HEK293 (cell line): ENCODE measurements around the gene ZNF776.

ENCODE experiments used
- MYNN ChIP-seq: fragments of 450-650 bp; formaldehyde crosslinking; IDR thresholded peaks from 2 replicates; pipeline ENCODE4 v1.5.1; 2016; ENCODE audit warnings: missing biosample characterization, missing genetic modification characterization, borderline replicate concordance
- SP2 ChIP-seq: fragments of 450-650 bp; formaldehyde crosslinking; IDR thresholded peaks from 2 replicates; pipeline ENCODE4 v1.5.1; 2016; ENCODE audit warnings: missing biosample characterization, missing genetic modification characterization
- ZNF311 ChIP-seq: fragments of 450-650 bp; formaldehyde crosslinking; IDR thresholded peaks from 2 replicates; pipeline ENCODE4 v1.5.1; 2017; ENCODE audit warnings: missing biosample characterization, missing genetic modification characterization, borderline replicate concordance
- ZNF561 ChIP-seq: fragments of 450-650 bp; IDR thresholded peaks from 2 replicates; pipeline ENCODE4 v1.5.1; 2018; ENCODE audit warnings: missing biosample characterization, missing genetic modification characterization, borderline replicate concordance
- ZXDB ChIP-seq: fragments of 450-650 bp; formaldehyde crosslinking; IDR thresholded peaks from 2 replicates; pipeline ENCODE4 v1.5.1; 2016; ENCODE audit warnings: missing biosample characterization, missing genetic modification characterization
- TF ChIP-seq, protein P1 (sequence below): fragments of 450-650 bp; formaldehyde crosslinking; IDR thresholded peaks from 2 replicates; pipeline ENCODE4 v1.5.1; 2016; ENCODE audit warnings: missing biosample characterization, missing genetic modification characterization
- TF ChIP-seq, protein P2 (sequence below): fragments of 450-650 bp; formaldehyde crosslinking; IDR thresholded peaks from 2 replicates; pipeline ENCODE4 v1.5.1; 2017; ENCODE audit warnings: missing biosample characterization, mild to moderate bottlenecking, missing genetic modification characterization, moderate library complexity

DNA sequence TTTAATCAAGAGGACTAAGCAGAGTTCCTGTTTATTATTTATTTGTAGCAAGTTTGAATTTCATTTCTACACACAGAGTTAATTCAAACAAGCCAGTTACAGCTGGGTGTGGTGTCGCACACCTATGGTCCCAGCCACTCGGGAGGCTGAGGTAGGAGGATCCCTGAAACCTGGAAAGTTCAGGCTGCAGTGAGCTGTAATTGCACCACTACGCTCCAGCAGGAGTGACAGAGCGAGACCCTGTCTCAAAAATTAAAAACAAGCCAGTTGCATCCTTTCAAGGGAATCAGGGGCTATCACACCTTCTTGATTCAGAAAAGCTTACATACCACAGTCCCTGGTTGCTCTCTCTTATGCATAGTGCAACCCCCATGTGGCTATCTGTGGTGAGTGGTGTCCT is 42.7 kb downstream of the ZNF776 start:
- TF ChIP-seq MYNN (no peak), ZXDB (no peak), ZNF561 (no peak), SP2 (no peak), ZNF311 (no peak)
- TF ChIP-seq, protein P1, sequence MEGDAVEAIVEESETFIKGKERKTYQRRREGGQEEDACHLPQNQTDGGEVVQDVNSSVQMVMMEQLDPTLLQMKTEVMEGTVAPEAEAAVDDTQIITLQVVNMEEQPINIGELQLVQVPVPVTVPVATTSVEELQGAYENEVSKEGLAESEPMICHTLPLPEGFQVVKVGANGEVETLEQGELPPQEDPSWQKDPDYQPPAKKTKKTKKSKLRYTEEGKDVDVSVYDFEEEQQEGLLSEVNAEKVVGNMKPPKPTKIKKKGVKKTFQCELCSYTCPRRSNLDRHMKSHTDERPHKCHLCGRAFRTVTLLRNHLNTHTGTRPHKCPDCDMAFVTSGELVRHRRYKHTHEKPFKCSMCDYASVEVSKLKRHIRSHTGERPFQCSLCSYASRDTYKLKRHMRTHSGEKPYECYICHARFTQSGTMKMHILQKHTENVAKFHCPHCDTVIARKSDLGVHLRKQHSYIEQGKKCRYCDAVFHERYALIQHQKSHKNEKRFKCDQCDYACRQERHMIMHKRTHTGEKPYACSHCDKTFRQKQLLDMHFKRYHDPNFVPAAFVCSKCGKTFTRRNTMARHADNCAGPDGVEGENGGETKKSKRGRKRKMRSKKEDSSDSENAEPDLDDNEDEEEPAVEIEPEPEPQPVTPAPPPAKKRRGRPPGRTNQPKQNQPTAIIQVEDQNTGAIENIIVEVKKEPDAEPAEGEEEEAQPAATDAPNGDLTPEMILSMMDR = no peak
- TF ChIP-seq, protein P2, sequence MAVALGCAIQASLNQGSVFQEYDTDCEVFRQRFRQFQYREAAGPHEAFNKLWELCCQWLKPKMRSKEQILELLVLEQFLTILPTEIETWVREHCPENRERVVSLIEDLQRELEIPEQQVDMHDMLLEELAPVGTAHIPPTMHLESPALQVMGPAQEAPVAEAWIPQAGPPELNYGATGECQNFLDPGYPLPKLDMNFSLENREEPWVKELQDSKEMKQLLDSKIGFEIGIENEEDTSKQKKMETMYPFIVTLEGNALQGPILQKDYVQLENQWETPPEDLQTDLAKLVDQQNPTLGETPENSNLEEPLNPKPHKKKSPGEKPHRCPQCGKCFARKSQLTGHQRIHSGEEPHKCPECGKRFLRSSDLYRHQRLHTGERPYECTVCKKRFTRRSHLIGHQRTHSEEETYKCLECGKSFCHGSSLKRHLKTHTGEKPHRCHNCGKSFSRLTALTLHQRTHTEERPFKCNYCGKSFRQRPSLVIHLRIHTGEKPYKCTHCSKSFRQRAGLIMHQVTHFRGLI = no peak
